Measurements from ENCODE around the gene FOCAD. TPM values are rescaled to one million over a fixed set of nuclear protein-coding genes. Genes with fewer than 3 reads are reported as not detected.

FOCAD gene
- total and polyA plus RNA-seq, 2 of the 8 experiments (the other 6 are each of a cell fraction or from before 2014, with no cell fraction given): 22.0 to 38.4 TPM

- no peak for TF ChIP-seq CHD1 (IDR thresholded peaks at IDR 0.05; ENCODE audit: low read depth, low read length)
- no peak for TF ChIP-seq KDM4A (IDR thresholded peaks at IDR 0.05; ENCODE audit: low read depth, low read length, severe bottlenecking)
- no peak for TF ChIP-seq CREB1 (IDR thresholded peaks at IDR 0.05)
- no peak for TF ChIP-seq CTBP2 (IDR thresholded peaks at IDR 0.05; ENCODE audit: borderline replicate concordance, insufficient read depth, insufficient read length, low read length)
Observed at GRCh38 chr9:20978249-20978648, 294.2 kb downstream of the FOCAD start (continued).

All from H1 (cell line).